Bronchial epithelial cell (primary cell): ENCODE data around the gene ERCC6L2. TPM values are rescaled to one million over a fixed set of nuclear protein-coding genes. Genes with fewer than 3 reads are reported as not detected.

Source experiments
- DNase-seq: peaks from one replicate; pipeline ENCODE4 v3.0.0-alpha.2; 2010; ENCODE audit warnings: low read depth
- FAIRE-seq: peaks from 2 replicates; lab custom pipeline; 2011; peaks lifted over from hg19 to GRCh38; lab: Jason Lieb, UNC
- H3K27me3 ChIP-seq: 2 replicates; pipeline ENCODE4 v1.5.1; 2011; ENCODE audit warnings: low read length; ENCODE audit not compliant: control insufficient read depth, insufficient read depth
- H3K36me3 ChIP-seq: 2 replicates; pipeline ENCODE4 v1.5.1; 2011; ENCODE audit warnings: low read length; ENCODE audit not compliant: control insufficient read depth, insufficient read depth
- H3K4me3 ChIP-seq: 2 replicates; pipeline ENCODE4 v1.5.1; 2011; ENCODE audit warnings: mild to moderate bottlenecking, low read depth, low read length, control low read depth
- total RNA-seq: library from RNA; depleted of rRNA; stranded (reverse); fragments of >200 nt; gene quantifications from 2 replicates; pipeline ENCODE4 v1.2.1, GENCODE V29; 2014
- TF ChIP-seq, protein P1 (sequence below): IDR thresholded peaks from 2 replicates; pipeline ENCODE4 v1.5.1; 2011; ENCODE audit warnings: mild to moderate bottlenecking, moderate library complexity, low read length, control low read depth, inconsistent platforms; ENCODE audit not compliant: insufficient read depth, severe bottlenecking

Gene ERCC6L2
- total RNA-seq, 1 donor from 2014 or later: 33.4 TPM

DNA sequence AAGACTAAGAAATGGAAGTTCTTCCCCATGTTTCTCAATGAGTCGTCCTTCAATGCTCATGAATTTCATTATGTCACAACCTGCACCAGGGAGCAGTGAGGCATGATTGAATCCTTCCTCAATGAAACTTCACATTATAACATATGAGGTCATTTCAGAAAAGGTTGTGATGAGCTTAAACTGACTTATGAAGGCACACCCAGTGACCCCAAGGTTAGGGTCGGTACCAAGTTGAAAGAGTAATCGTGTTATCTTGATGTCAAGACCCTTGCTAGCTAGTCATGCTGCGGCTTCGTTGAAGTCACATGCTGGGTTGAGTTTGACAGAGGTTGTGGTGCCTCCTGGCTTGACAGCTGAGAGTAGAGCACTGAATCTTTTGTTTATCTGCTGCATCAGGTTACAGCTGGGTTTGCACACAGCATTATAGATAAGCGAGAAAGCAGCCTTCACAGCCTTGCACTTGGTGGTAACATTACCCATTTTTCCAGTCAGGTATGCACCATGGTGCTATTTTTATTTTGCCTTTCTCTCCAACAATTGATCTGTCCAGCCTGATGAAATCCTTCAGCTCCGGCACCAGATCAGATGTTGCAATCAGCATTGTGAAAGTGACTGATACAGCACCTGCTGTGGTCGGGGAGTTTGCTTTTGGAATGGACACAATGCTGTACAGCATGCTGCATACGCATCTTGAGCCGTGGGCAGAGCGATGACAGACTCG is 133.2 kb downstream of the ERCC6L2 start:
- DNase-seq (peak; percentile 56), FAIRE-seq (peak; percentile 23)
- Histone ChIP-seq H3K27me3 (no peaks in the 10 kb centered on the region), H3K4me3 (no peak overlapping the region), H3K36me3 (peaks cover 3% of the 10 kb centered on the region)
- TF ChIP-seq, protein P1, sequence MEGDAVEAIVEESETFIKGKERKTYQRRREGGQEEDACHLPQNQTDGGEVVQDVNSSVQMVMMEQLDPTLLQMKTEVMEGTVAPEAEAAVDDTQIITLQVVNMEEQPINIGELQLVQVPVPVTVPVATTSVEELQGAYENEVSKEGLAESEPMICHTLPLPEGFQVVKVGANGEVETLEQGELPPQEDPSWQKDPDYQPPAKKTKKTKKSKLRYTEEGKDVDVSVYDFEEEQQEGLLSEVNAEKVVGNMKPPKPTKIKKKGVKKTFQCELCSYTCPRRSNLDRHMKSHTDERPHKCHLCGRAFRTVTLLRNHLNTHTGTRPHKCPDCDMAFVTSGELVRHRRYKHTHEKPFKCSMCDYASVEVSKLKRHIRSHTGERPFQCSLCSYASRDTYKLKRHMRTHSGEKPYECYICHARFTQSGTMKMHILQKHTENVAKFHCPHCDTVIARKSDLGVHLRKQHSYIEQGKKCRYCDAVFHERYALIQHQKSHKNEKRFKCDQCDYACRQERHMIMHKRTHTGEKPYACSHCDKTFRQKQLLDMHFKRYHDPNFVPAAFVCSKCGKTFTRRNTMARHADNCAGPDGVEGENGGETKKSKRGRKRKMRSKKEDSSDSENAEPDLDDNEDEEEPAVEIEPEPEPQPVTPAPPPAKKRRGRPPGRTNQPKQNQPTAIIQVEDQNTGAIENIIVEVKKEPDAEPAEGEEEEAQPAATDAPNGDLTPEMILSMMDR: no peak

DNA sequence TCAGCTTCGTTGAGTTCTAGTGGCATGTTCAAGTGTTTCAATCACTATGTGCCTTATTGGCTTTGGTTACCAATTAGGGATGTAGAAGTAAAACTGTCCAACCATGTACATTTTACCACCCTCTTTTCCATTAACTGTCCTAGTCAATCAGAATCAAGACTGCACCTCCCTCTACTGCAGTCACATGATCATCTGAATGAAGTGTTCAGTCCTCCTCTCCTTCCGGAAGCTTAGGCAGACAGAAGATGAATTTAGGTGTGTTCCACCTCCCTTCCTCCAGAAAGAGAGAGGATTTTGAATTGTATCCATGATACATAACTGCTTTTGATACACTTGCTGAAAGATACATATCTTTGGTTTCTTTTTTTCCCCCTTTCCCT is 133.7 kb downstream of the ERCC6L2 start:
- Histone ChIP-seq H3K4me3 (no peak overlapping the region), H3K27me3 (no peaks in the 10 kb centered on the region), H3K36me3 (peaks cover 3% of the 10 kb centered on the region)
- DNase-seq: no peak
- TF ChIP-seq, protein P1: no peak
- FAIRE-seq: no peak

DNA sequence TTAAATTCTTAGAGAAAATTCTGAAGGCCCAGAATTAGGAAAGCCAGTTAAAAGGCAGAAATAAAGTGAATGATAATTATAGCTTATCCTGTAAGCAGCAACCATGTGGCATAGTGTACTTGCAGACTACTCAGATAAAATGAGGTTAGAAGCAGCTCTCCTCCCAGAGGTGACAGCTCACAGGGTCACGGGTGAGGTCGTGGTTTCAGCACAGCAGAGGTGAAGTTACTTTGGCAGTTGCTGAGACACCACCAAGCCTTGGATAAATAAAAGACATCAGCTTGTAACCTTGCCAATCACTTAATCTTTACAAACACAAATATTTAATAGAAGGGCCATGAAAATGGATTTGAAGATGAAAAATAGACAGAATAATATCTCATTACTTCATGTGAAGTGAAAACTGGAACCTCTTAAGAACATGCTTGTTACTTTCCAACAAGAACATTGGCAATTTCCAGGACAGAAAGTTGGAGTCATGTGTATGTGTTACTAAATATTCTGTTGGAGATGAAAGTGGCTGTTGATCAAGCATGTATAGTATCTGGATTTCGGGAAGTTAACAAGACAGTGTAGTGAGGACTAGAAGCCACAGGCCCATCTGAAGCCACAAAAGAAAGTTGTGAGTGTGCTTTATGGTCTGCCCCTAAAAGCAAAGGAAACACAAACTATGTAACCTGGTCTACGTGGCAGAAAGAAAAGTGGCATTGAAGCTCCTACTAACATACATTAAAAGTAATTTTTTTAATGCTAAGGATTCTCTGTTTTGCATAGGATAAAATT is 134.4 kb downstream of the ERCC6L2 start:
- peaks cover 3% of the 10 kb centered on the region for H3K36me3 ChIP-seq
- no peak for DNase-seq
- H3K4me3 ChIP-seq: no peak overlapping the region
- FAIRE-seq: no peak
- TF ChIP-seq, protein P1: no peak
- H3K27me3 ChIP-seq: no peaks in the 10 kb centered on the region

DNA sequence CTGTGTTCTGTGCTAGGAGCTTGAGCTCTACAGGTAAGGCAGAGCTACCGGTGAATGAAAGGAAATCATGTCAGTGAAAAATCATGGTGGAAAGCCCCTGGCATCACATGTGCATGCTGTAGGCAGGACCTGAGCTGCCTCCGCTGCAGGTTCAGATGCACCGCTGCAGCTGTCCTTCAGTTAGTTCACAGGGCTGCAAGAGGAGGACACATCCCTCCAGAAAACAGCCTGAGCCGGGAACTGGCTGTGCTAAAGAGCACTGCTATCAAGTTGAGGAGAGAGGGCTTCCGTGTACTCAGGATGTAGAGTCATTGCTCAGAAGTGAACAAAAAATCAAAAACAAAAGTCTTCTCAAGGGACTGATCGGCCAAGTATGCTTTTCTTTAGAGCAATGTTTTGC is 138.6 kb downstream of the ERCC6L2 start:
- TF ChIP-seq, protein P1: no peak
- H3K27me3 ChIP-seq: no peaks in the 10 kb centered on the region
- no peak for FAIRE-seq
- H3K4me3 ChIP-seq: no peak overlapping the region
- no peak for DNase-seq
- peaks cover 2% of the 10 kb centered on the region for H3K36me3 ChIP-seq

DNA sequence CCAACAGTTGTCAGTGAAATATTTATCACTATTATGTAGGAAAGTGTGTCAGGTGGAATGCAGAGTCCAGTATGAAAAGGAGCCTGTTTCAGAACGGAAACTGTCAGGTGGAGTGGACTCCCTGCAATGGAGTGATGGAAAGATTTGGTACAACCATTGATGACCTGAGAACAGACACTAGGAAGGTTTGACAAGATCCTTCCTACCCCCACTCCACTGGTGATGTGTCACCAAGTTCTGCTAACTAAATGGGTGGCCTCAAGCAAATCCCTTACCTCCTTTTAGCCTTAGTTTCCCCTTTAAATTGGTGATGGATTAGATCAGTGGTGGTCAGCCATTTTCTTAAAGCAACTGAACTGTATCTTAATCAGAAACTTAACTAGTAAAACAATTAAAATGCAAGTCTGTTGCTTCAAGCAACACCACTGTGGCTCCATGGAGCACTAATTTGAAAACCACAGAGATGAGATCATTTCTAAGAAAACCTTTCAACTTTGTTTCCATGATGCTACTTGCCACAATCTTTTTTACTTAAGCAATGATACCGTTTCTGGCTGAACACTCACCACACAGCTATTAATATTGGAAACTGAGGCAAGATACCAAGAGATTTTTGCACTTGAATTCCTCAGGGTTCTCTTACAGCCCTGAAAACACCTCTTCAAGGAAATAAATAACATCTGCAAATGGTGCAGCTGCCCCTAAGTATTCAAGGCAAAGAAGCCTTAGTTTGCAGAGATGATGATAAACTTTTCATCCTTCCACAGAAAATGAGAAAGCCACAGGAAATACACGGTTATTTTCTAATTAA is 140.6 kb downstream of the ERCC6L2 start:
- FAIRE-seq: no peak
- H3K4me3 ChIP-seq: no peak overlapping the region
- no peak for DNase-seq
- TF ChIP-seq, protein P1: no peak
- H3K36me3 ChIP-seq: peaks cover 2% of the 10 kb centered on the region
- peaks cover 4% of the 10 kb centered on the region for H3K27me3 ChIP-seq
